Nephron progenitor cell (in vitro differentiated cells): ENCODE results near the gene VIM.

ENCODE experiments used
- DNase-seq: peaks from one replicate; pipeline ENCODE4 v3.0.0; 2021
- H3K27ac Mint-ChIP-seq: 2 replicates; pipeline ENCODE4 v1.8.0; 2021; ENCODE audit warnings: mild to moderate bottlenecking, moderate library complexity, mixed read lengths
- H3K27me3 Mint-ChIP-seq: 2 replicates; pipeline ENCODE4 v1.8.0; 2021; ENCODE audit warnings: mild to moderate bottlenecking, low read depth, mixed read lengths; ENCODE audit not compliant: poor library complexity
- H3K36me3 Mint-ChIP-seq: 2 replicates; pipeline ENCODE4 v1.8.0; 2021; ENCODE audit warnings: low read depth, mixed read lengths
- H3K4me1 Mint-ChIP-seq: 2 replicates; pipeline ENCODE4 v1.8.0; 2021; ENCODE audit warnings: mixed read lengths
- H3K4me3 Mint-ChIP-seq: 2 replicates; pipeline ENCODE4 v1.8.0; 2021; ENCODE audit warnings: mild to moderate bottlenecking, moderate library complexity, mixed read lengths
- H3K9me3 Mint-ChIP-seq: 2 replicates; pipeline ENCODE4 v1.8.0; 2021; ENCODE audit warnings: mild to moderate bottlenecking, moderate library complexity, mixed read lengths
- CTCF ChIP-seq: fragments of 200-600 bp; sonication (generic); IDR thresholded peaks from 2 replicates; pipeline ENCODE4 v1.5.0; 2021; ENCODE audit warnings: antibody characterized with exemption

VIM gene

GRCh38 chr10:17229967-17230682 is 2.1 kb downstream of the VIM start:
- Mint-ChIP-seq H3K4me3 (peak overlapping the region; percentile 94), H3K9me3 (no peaks in the 10 kb centered on the region), H3K27ac (peak overlapping the region; percentile 97), H3K36me3 (peaks cover 41% of the 10 kb centered on the region), H3K4me1 (peaks cover 45% of the 10 kb centered on the region), H3K27me3 (peaks cover 16% of the 10 kb centered on the region)
- no peak for TF ChIP-seq CTCF
- DNase-seq: peak; percentile 69

GRCh38 chr10:17231788-17232187 is 3.7 kb downstream of the VIM start:
- no peak for TF ChIP-seq CTCF
- Mint-ChIP-seq H3K27me3 (peaks cover 15% of the 10 kb centered on the region), H3K9me3 (no peaks in the 10 kb centered on the region), H3K4me1 (peaks cover 49% of the 10 kb centered on the region), H3K36me3 (peaks cover 58% of the 10 kb centered on the region), H3K27ac (no peak overlapping the region), H3K4me3 (peak overlapping the region; percentile 94)
- no peak for DNase-seq

GRCh38 chr10:17232276-17232960 is 4.4 kb downstream of the VIM start:
- no peak for DNase-seq
- H3K4me3 Mint-ChIP-seq: peak overlapping the region; percentile 94
- H3K4me1 Mint-ChIP-seq: peaks cover 43% of the 10 kb centered on the region
- no peak overlapping the region for H3K27ac Mint-ChIP-seq
- H3K9me3 Mint-ChIP-seq: no peaks in the 10 kb centered on the region
- H3K27me3 Mint-ChIP-seq: peaks cover 11% of the 10 kb centered on the region
- peaks cover 64% of the 10 kb centered on the region for H3K36me3 Mint-ChIP-seq
- TF ChIP-seq CTCF: no peak

- Mint-ChIP-seq H3K9me3 (no peaks in the 10 kb centered on the region), H3K36me3 (peaks cover 72% of the 10 kb centered on the region), H3K4me3 (no peak overlapping the region), H3K27me3 (peaks cover 6% of the 10 kb centered on the region), H3K27ac (peak overlapping the region; percentile 25), H3K4me1 (peaks cover 36% of the 10 kb centered on the region)
- TF ChIP-seq CTCF: no peak
- DNase-seq: no peak
Measured at GRCh38 chr10:17233286-17233991, 5.4 kb downstream of the VIM start.

GRCh38 chr10:17234431-17234945 is 6.4 kb downstream of the VIM start:
- no peak for TF ChIP-seq CTCF
- Mint-ChIP-seq H3K4me1 (peaks cover 36% of the 10 kb centered on the region), H3K36me3 (peaks cover 72% of the 10 kb centered on the region), H3K27ac (no peak overlapping the region), H3K9me3 (no peaks in the 10 kb centered on the region), H3K27me3 (peaks cover 9% of the 10 kb centered on the region), H3K4me3 (peak overlapping the region; percentile 53)
- no peak for DNase-seq
